Liver (tissue), 9 donors: ENCODE data around the gene ERBB4. TPM values are rescaled to one million over a fixed set of nuclear protein-coding genes. Genes with fewer than 3 reads are reported as not detected.

Experiments
- DNase-seq: peaks from one replicate; pipeline ENCODE4 v3.0.0-alpha.2; 2017; ENCODE audit warnings: low spot score
- H3K27ac ChIP-seq, 2 donors: one replicate each; pipeline ENCODE4 v1.7.0; 2013; ENCODE audit warnings: inconsistent platforms in 2 of 2, low read length in 2 of 2, control low read depth in 1 of 2, low read depth in 1 of 2, mild to moderate bottlenecking in 1 of 2
- H3K27me3 ChIP-seq, 4 donors: one replicate each; pipeline versions ENCODE4 v1.6.1 to v1.7.0; 2013; ENCODE audit warnings: low read length in 3 of 4, inconsistent platforms in 1 of 4, mild to moderate bottlenecking in 1 of 4, moderate library complexity in 1 of 4; ENCODE audit not compliant: control insufficient read depth in 4 of 4, insufficient read depth in 4 of 4
- H3K36me3 ChIP-seq, 4 donors: one replicate each; pipeline versions ENCODE4 v1.6.1 to v1.7.0; 2013; ENCODE audit warnings: low read length in 3 of 4, mild to moderate bottlenecking in 3 of 4, low read depth in 1 of 4, moderate library complexity in 1 of 4; ENCODE audit not compliant: control insufficient read depth in 4 of 4, insufficient read depth in 3 of 4
- H3K4me1 ChIP-seq, 4 donors: one replicate each; pipeline versions ENCODE4 v1.6.1 to v1.7.0; 2013; ENCODE audit warnings: low read length in 3 of 4, mild to moderate bottlenecking in 3 of 4, moderate library complexity in 1 of 4; ENCODE audit not compliant: control insufficient read depth in 4 of 4, insufficient read depth in 4 of 4
- H3K4me3 ChIP-seq, 3 donors: one replicate each; pipeline versions ENCODE4 v1.6.1 to v1.7.0; 2013; ENCODE audit warnings: low read length in 3 of 3, control low read depth in 1 of 3, low read depth in 1 of 3, mild to moderate bottlenecking in 1 of 3
- H3K9ac ChIP-seq, 2 donors: one replicate each; pipeline ENCODE4 v1.7.0; 2013; ENCODE audit warnings: low read length in 2 of 2, mild to moderate bottlenecking in 2 of 2, moderate library complexity in 2 of 2, control low read depth in 1 of 2, low read depth in 1 of 2
- H3K9me3 ChIP-seq, 4 donors: one replicate each; pipeline versions ENCODE4 v1.6.1 to v1.7.0; 2013; ENCODE audit warnings: low read length in 3 of 4; ENCODE audit not compliant: control insufficient read depth in 4 of 4
- CTCF ChIP-seq: fragments of 150-350 bp; IDR thresholded peaks from 2 replicates; pipeline ENCODE4 v1.5.1; 2017; ENCODE audit warnings: improper control_type of control experiment, low read depth, low read length; ENCODE audit not compliant: missing input control
- EGR1 ChIP-seq, 2 donors: IDR thresholded peaks; 2 replicates each; pipeline ENCODE4 v1.6.1; 2016 to 2018; ENCODE audit warnings: antibody characterized with exemption in 2 of 2, low read depth in 2 of 2
- FOXA1 ChIP-seq: IDR thresholded peaks from 2 replicates; pipeline ENCODE4 v1.6.1; 2016; ENCODE audit warnings: antibody characterized with exemption
- GABPA ChIP-seq, 2 donors: IDR thresholded peaks in 1 of 2; conservative IDR thresholded peaks in 1 of 2; 2 replicates each; pipeline ENCODE4 v1.6.1; 2016; ENCODE audit warnings: antibody characterized with exemption in 2 of 2, mild to moderate bottlenecking in 1 of 2, moderate library complexity in 1 of 2
- HNF4A ChIP-seq, 2 donors: conservative IDR thresholded peaks; 2 replicates each; pipeline ENCODE4 v1.6.1; 2016; ENCODE audit warnings: antibody characterized with exemption in 2 of 2, mild to moderate bottlenecking in 2 of 2
- HNF4G ChIP-seq: IDR thresholded peaks from 2 replicates; pipeline ENCODE4 v1.6.1; 2016; ENCODE audit warnings: antibody characterized with exemption
- MAX ChIP-seq: IDR thresholded peaks from 2 replicates; pipeline ENCODE4 v1.6.1; 2016; ENCODE audit warnings: antibody characterized with exemption
- NR2F2 ChIP-seq: IDR thresholded peaks from 2 replicates; pipeline ENCODE4 v1.6.1; 2016; ENCODE audit warnings: antibody characterized with exemption
- RAD21 ChIP-seq, 2 donors: IDR thresholded peaks; 2 replicates each; pipeline ENCODE4 v1.6.1; 2016; ENCODE audit warnings: antibody characterized with exemption in 2 of 2, mild to moderate bottlenecking in 2 of 2
- SP1 ChIP-seq: IDR thresholded peaks from 2 replicates; pipeline ENCODE4 v1.6.1; 2018; ENCODE audit warnings: antibody characterized with exemption, mild to moderate bottlenecking
- TAF1 ChIP-seq: conservative IDR thresholded peaks from 2 replicates; pipeline ENCODE4 v1.6.1; 2016; ENCODE audit warnings: antibody characterized with exemption, mild to moderate bottlenecking
- ZBTB33 ChIP-seq: IDR thresholded peaks from 2 replicates; pipeline ENCODE4 v1.6.1; 2016; ENCODE audit warnings: antibody characterized with exemption
- WGBS: extraction: QIAGEN DNeasy Blood & Tissue Kit; methylation state at CpG from one replicate; pipeline ENCODE4 v1.1.7; 2013; 5-methylcytosine and 5-hydroxymethylcytosine counted together
- polyA plus RNA-seq, 2 donors: library from polyadenylated mRNA; stranded (reverse) in 1 of 2; unstranded in 1 of 2; fragments of 200-250 nt in 1 of 2; fragments of >200 nt in 1 of 2; fragmentation: Nextera tagmentation in 1 of 2; extraction: Ambion mirVana in 1 of 2; gene quantifications; one replicate each; pipeline versions ENCODE4 v1.2.1 to v1.2.3, GENCODE V29; 2013 to 2015
- total RNA-seq, 2 donors: library from RNA; depleted of rRNA; stranded (reverse); fragments of >200 nt; gene quantifications; one replicate each; pipeline ENCODE4 v1.2.3, GENCODE V29; 2014
- donor health status: healthy.
- donor health status: healthy.
- donor health status: healthy.
- donor health status: healthy.
- donor health status: healthy.

The ERBB4 gene
- total and polyA plus RNA-seq, 4 donors = 0.03 to 0.42 TPM; not detected in 2

GRCh38 chr2:211875488-211875887 is 663.1 kb downstream of the ERBB4 start:
- H3K4me1 ChIP-seq = no peaks in the 10 kb centered on the region
- H3K27me3 ChIP-seq = no peaks in the 10 kb centered on the region
- DNase-seq = no peak
- H3K9me3 ChIP-seq = no peaks in the 10 kb centered on the region
- no peaks in the 10 kb centered on the region for H3K36me3 ChIP-seq
- H3K9ac ChIP-seq = no peak overlapping the region
- TF ChIP-seq SP1 (no peak), MAX (no peak), NR2F2 (no peak), GABPA (IDR thresholded peaks at IDR 0.05 in 1 of 2, conservative IDR thresholded peaks at IDR 0.05 in 1 of 2) (no peak), TAF1 (no peak), EGR1 (IDR thresholded peaks at IDR 0.05; ENCODE audit: low read depth in 2 of 2) (no peak), CTCF (no peak)
- no peak overlapping the region for H3K4me3 ChIP-seq
- no peak overlapping the region for H3K27ac ChIP-seq

- WGBS = 82% methylated on average over 3 of the region's 3 CpGs
These were observed 669.5 kb downstream of the ERBB4 start for GRCh38 chr2:211868996-211869533.

GRCh38 chr2:211867845-211868451 is 670.7 kb downstream of the ERBB4 start:
- Histone ChIP-seq H3K9me3 (no peaks in the 10 kb centered on the region), H3K4me3 (no peak overlapping the region), H3K27ac (no peak overlapping the region), H3K27me3 (no peaks in the 10 kb centered on the region), H3K36me3 (no peaks in the 10 kb centered on the region), H3K4me1 (no peaks in the 10 kb centered on the region), H3K9ac (no peak overlapping the region)
- TF ChIP-seq EGR1 (IDR thresholded peaks at IDR 0.05; ENCODE audit: low read depth in 2 of 2) = no peak
- TF ChIP-seq TAF1 = no peak
- TF ChIP-seq ZBTB33 = no peak
- no peak for TF ChIP-seq HNF4G
- no peak for TF ChIP-seq SP1
- TF ChIP-seq GABPA (IDR thresholded peaks at IDR 0.05 in 1 of 2, conservative IDR thresholded peaks at IDR 0.05 in 1 of 2) = no peak
- no peak for TF ChIP-seq NR2F2
- TF ChIP-seq FOXA1 = no peak
- no peak for TF ChIP-seq CTCF
- TF ChIP-seq HNF4A (conservative IDR thresholded peaks at IDR 0.05) = no peak
- DNase-seq = no peak

More at GRCh38 chr2:211868996-211869533, 669.5 kb downstream of the ERBB4 start:
- Histone ChIP-seq H3K9ac (no peak overlapping the region), H3K4me1 (no peaks in the 10 kb centered on the region), H3K4me3 (no peak overlapping the region), H3K36me3 (no peaks in the 10 kb centered on the region), H3K27me3 (no peaks in the 10 kb centered on the region), H3K27ac (no peak overlapping the region), H3K9me3 (no peaks in the 10 kb centered on the region)
- DNase-seq = no peak
- TF ChIP-seq RAD21 (IDR thresholded peaks at IDR 0.05) = no peak
